A673 (cell line): ENCODE results near the gene ALDH5A1.

ENCODE experiments used
- EZH2 ChIP-seq: fragments of 200-600 bp; sonication (generic); IDR thresholded peaks from 2 replicates; pipeline ENCODE4 v1.6.1; 2017; ENCODE audit warnings: borderline replicate concordance, low read depth, mild to moderate bottlenecking, mixed read lengths, antibody characterized with exemption, low read length; ENCODE audit not compliant: poor library complexity, severe bottlenecking
- TF ChIP-seq, protein P1 (sequence below): fragments of 300-800, 200-600 bp; sonication (generic); conservative IDR thresholded peaks from 2 replicates; pipeline ENCODE4 v1.5.1; 2017; ENCODE audit warnings: low read depth, mild to moderate bottlenecking, antibody characterized with exemption, low read length, moderate library complexity, mixed read lengths

DNA sequence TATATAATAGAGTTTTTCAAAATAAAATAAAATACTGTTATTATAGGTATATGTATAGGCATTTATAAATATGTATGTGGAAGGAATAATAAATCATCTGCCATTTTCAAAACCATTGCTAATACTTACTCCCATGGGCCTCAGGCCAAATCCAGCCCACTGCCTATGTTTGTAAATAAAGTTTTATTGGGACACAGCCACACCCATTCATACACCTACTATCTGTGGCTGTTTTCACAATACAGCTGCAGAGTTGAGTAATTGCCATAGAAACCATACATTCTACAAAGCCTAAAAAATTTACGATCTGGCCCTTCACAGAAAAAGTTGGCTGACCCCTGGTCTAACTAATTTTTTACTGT, 9.5 kb downstream of the ALDH5A1 start:
- TF ChIP-seq, protein P1, sequence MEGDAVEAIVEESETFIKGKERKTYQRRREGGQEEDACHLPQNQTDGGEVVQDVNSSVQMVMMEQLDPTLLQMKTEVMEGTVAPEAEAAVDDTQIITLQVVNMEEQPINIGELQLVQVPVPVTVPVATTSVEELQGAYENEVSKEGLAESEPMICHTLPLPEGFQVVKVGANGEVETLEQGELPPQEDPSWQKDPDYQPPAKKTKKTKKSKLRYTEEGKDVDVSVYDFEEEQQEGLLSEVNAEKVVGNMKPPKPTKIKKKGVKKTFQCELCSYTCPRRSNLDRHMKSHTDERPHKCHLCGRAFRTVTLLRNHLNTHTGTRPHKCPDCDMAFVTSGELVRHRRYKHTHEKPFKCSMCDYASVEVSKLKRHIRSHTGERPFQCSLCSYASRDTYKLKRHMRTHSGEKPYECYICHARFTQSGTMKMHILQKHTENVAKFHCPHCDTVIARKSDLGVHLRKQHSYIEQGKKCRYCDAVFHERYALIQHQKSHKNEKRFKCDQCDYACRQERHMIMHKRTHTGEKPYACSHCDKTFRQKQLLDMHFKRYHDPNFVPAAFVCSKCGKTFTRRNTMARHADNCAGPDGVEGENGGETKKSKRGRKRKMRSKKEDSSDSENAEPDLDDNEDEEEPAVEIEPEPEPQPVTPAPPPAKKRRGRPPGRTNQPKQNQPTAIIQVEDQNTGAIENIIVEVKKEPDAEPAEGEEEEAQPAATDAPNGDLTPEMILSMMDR = no peak
- no peak for TF ChIP-seq EZH2
